Measurements from ENCODE around the gene A4GALT.

- TF ChIP-seq EZH2phosphoT487 (IDR thresholded peaks at IDR 0.05) (no peak), CTCF (IDR thresholded peaks at IDR 0.05) (no peak)
These were observed 50.6 kb downstream of the A4GALT start for GRCh38 chr22:42670046-42670445.
